H1 (cell line): Measurements from ENCODE around the gene CORO6. TPM values are rescaled to one million over a fixed set of nuclear protein-coding genes. Genes with fewer than 3 reads are reported as not detected.

Experiments
- BRCA1 ChIP-seq: IDR thresholded peaks from 2 replicates; pipeline ENCODE4 v1.6.1; 2012; ENCODE audit warnings: low read depth, low read length, improper control_type of control experiment
- HDAC2 ChIP-seq, 2 experiments: fragments of 300-600 bp in 1 of 2; sonication (generic) in 1 of 2; IDR thresholded peaks; 2 replicates each; pipeline ENCODE4 v1.6.1; 2011 to 2012; ENCODE audit warnings: low read depth in 2 of 2, low read length in 2 of 2, mild to moderate bottlenecking in 2 of 2, moderate library complexity in 2 of 2, borderline replicate concordance in 1 of 2, inconsistent platforms in 1 of 2
- JUN ChIP-seq: IDR thresholded peaks from 2 replicates; pipeline ENCODE4 v1.6.1; 2011; ENCODE audit warnings: low read depth, mild to moderate bottlenecking, improper control_type of control experiment, low read length
- KDM5A ChIP-seq: fragments of 200-600 bp; IDR thresholded peaks from 2 replicates; pipeline ENCODE4 v1.7.1; 2012; ENCODE audit warnings: mild to moderate bottlenecking, low read length, inconsistent platforms, mixed read lengths
- NANOG ChIP-seq: IDR thresholded peaks from 2 replicates; pipeline ENCODE4 v1.6.1; 2011; ENCODE audit warnings: low read length, low read depth, mild to moderate bottlenecking, inconsistent platforms; ENCODE audit not compliant: insufficient read depth, poor library complexity, severe bottlenecking
- NRF1 ChIP-seq: IDR thresholded peaks from 2 replicates; pipeline ENCODE4 v1.6.1; 2011; ENCODE audit warnings: mild to moderate bottlenecking, low read depth, low read length, improper control_type of control experiment
- POLR2AphosphoS5 ChIP-seq: IDR thresholded peaks from 2 replicates; pipeline ENCODE4 v1.6.1; 2011; ENCODE audit warnings: low read depth, low read length
- POU5F1 ChIP-seq: IDR thresholded peaks from 2 replicates; pipeline ENCODE4 v1.6.1; 2011; ENCODE audit warnings: low read depth, mild to moderate bottlenecking, low read length, moderate library complexity
- RBBP5 ChIP-seq: IDR thresholded peaks from 2 replicates; pipeline ENCODE4 v1.7.1; 2012; ENCODE audit warnings: low read depth, mild to moderate bottlenecking, inconsistent platforms, low read length, moderate library complexity, borderline replicate concordance
- SAP30 ChIP-seq: fragments of 300-600 bp; sonication (generic); IDR thresholded peaks from 2 replicates; pipeline ENCODE4 v1.7.1; 2012; ENCODE audit warnings: low read length, moderate library complexity, mild to moderate bottlenecking, inconsistent platforms; ENCODE audit not compliant: insufficient read depth, insufficient replicate concordance
- TAF1 ChIP-seq: IDR thresholded peaks from 2 replicates; pipeline ENCODE4 v1.6.1; 2011; ENCODE audit warnings: mild to moderate bottlenecking, low read depth, low read length
- TCF12 ChIP-seq: IDR thresholded peaks from 2 replicates; pipeline ENCODE4 v1.6.1; 2011; ENCODE audit warnings: low read depth, mild to moderate bottlenecking, low read length
- TEAD4 ChIP-seq: IDR thresholded peaks from 2 replicates; pipeline ENCODE4 v1.6.1; 2012; ENCODE audit warnings: low read depth, low read length, inconsistent platforms, mixed read lengths
- YY1 ChIP-seq: IDR thresholded peaks from 2 replicates; pipeline ENCODE4 v1.6.1; 2011; ENCODE audit warnings: low read depth, mild to moderate bottlenecking, low read length
- polyA plus RNA-seq, 7 experiments: library from polyadenylated mRNA; depleted of rRNA in 3 of 7; stranded (reverse) in 5 of 7; unstranded in 2 of 7; fragments of >200 nt in 5 of 7; fragments of 200-250 nt in 2 of 7; gene quantifications; 1 replicate in 5 of 7; 2 replicates in 1 of 7; 4 replicates in 1 of 7; pipeline versions ENCODE4 v1.2.1 to v1.2.3, GENCODE V29; 2011 to 2013; ENCODE audit warnings: missing spikeins in 2 of 7, mixed read lengths in 2 of 7
- total RNA-seq: library from RNA; stranded (reverse); fragmentation: NEBNext Ultra II Directional; extraction: Animal tissue kit (Norgen Biotek cat#: 25700); gene quantifications from 2 replicates; pipeline ENCODE4 v1.2.1, GENCODE V29; 2021
- TF ChIP-seq, protein P1 (sequence below): IDR thresholded peaks from 2 replicates; pipeline ENCODE4 v1.6.1; 2011; ENCODE audit warnings: low read depth, mild to moderate bottlenecking, low read length; ENCODE audit not compliant: insufficient read depth

The CORO6 gene
- total and polyA plus RNA-seq, 2 of the 8 experiments (the other 6 are each of a cell fraction or from before 2014, with no cell fraction given), result 2.5 to 8.6 TPM

DNA sequence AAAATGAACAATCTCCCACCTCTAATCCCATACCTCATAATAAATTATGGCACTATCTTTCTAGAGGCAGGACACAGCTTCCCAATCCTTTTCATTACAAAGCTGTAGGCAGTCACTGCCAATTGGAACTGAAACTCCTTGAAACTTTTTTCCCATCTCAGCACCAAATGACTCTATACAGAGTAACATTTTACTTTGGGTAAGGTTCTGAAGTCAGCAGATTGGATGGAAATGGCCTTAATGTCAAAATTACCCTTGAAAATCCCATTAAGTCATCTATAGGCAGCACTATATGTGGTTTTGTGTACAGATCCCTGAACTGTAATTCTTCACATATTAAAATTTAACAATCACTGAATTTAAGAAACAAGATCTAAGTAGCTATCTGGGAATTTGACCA, 30.3 kb upstream of the CORO6 start (continued):
- no peak for TF ChIP-seq JUN
- no peak for TF ChIP-seq NANOG
- no peak for TF ChIP-seq HDAC2 (IDR thresholded peaks at IDR 0.05; ENCODE audit: borderline replicate concordance in 1 of 2, low read depth in 2 of 2, low read length in 2 of 2)
- no peak for TF ChIP-seq SAP30
- no peak for TF ChIP-seq NRF1
- TF ChIP-seq TCF12, result no peak
- no peak for TF ChIP-seq KDM5A
- TF ChIP-seq, protein P1, sequence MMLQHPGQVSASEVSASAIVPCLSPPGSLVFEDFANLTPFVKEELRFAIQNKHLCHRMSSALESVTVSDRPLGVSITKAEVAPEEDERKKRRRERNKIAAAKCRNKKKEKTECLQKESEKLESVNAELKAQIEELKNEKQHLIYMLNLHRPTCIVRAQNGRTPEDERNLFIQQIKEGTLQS, result no peak
- TF ChIP-seq TAF1, result no peak
- no peak for TF ChIP-seq TEAD4
- no peak for TF ChIP-seq POU5F1
- no peak for TF ChIP-seq YY1
- TF ChIP-seq POLR2AphosphoS5, result no peak
- no peak for TF ChIP-seq RBBP5
- no peak for TF ChIP-seq BRCA1
- TF ChIP-seq, all 59 proteins: peak for 0
